Ishikawa (cell line): ENCODE data around the gene JPH4.

ENCODE experiments used
- CEBPB ChIP-seq: IDR thresholded peaks from 2 replicates; pipeline ENCODE4 v1.6.1; 2012
- CREB1 ChIP-seq: IDR thresholded peaks from 2 replicates; pipeline ENCODE4 v1.6.1; 2012; ENCODE audit warnings: low read depth
- EGR1 ChIP-seq: IDR thresholded peaks from 2 replicates; pipeline ENCODE4 v1.6.1; 2012
- EP300 ChIP-seq: IDR thresholded peaks from 2 replicates; pipeline ENCODE4 v1.6.1; 2012; ENCODE audit warnings: borderline replicate concordance
- FOXM1 ChIP-seq: IDR thresholded peaks from 2 replicates; pipeline ENCODE4 v1.6.1; 2012; ENCODE audit warnings: low read depth, borderline replicate concordance
- NFIC ChIP-seq: IDR thresholded peaks from 2 replicates; pipeline ENCODE4 v1.6.1; 2012
- RAD21 ChIP-seq: IDR thresholded peaks from 2 replicates; pipeline ENCODE4 v1.6.1; 2012; ENCODE audit warnings: low read depth
- TAF1 ChIP-seq: IDR thresholded peaks from 2 replicates; pipeline ENCODE4 v1.6.1; 2012; ENCODE audit warnings: low read depth, mild to moderate bottlenecking
- TCF12 ChIP-seq: IDR thresholded peaks from 2 replicates; pipeline ENCODE4 v1.6.1; 2012; ENCODE audit warnings: low read depth
- TEAD4 ChIP-seq: IDR thresholded peaks from 2 replicates; pipeline ENCODE4 v1.6.1; 2012
- YY1 ChIP-seq: IDR thresholded peaks from 2 replicates; pipeline ENCODE4 v1.6.1; 2012; ENCODE audit warnings: low read depth
- ZBTB7A ChIP-seq: IDR thresholded peaks from 2 replicates; pipeline ENCODE4 v1.6.1; 2012; ENCODE audit warnings: low read depth
- TF ChIP-seq, protein P1 (sequence below): IDR thresholded peaks from 2 replicates; pipeline ENCODE4 v1.6.1; 2012
- TF ChIP-seq, protein P2 (sequence below): IDR thresholded peaks from 2 replicates; pipeline ENCODE4 v1.6.1; 2012; ENCODE audit warnings: low read depth, mild to moderate bottlenecking
- TF ChIP-seq, protein P3 (sequence below): IDR thresholded peaks from 2 replicates; pipeline ENCODE4 v1.6.1; 2012

JPH4 gene

DNA sequence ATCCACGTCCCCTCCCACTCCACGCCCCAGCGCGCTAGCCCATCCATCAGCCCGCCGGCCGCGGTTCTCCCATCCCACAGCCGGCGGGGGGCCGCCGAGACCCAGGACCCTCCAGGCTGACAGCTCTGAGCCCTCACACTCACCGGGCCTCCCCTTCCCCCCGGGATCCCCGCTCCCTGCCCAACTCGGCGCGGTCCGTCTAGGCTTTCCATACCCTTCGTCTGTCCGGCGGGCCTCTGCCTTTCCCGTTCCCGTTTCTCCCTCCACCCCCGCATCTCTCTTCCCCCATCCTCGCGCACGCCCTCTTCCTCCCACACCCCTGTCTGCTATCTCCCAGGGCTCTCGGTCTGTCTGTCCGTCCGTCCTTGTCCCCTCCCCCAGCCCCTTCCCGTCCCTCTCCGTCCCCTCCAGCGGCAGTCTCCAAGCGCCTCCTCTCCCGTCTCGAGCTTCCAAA lies 27.8 kb downstream of the JPH4 start:
- TF ChIP-seq NFIC (no peak), ZBTB7A (no peak), EGR1 (peak; percentile 41; the same call in 1 of the 2 replicates), RAD21 (no peak), TCF12 (no peak)
- TF ChIP-seq, protein P1, sequence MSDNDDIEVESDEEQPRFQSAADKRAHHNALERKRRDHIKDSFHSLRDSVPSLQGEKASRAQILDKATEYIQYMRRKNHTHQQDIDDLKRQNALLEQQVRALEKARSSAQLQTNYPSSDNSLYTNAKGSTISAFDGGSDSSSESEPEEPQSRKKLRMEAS, result no peak; the same call in 1 of the 2 replicates
- TF ChIP-seq, protein P2, sequence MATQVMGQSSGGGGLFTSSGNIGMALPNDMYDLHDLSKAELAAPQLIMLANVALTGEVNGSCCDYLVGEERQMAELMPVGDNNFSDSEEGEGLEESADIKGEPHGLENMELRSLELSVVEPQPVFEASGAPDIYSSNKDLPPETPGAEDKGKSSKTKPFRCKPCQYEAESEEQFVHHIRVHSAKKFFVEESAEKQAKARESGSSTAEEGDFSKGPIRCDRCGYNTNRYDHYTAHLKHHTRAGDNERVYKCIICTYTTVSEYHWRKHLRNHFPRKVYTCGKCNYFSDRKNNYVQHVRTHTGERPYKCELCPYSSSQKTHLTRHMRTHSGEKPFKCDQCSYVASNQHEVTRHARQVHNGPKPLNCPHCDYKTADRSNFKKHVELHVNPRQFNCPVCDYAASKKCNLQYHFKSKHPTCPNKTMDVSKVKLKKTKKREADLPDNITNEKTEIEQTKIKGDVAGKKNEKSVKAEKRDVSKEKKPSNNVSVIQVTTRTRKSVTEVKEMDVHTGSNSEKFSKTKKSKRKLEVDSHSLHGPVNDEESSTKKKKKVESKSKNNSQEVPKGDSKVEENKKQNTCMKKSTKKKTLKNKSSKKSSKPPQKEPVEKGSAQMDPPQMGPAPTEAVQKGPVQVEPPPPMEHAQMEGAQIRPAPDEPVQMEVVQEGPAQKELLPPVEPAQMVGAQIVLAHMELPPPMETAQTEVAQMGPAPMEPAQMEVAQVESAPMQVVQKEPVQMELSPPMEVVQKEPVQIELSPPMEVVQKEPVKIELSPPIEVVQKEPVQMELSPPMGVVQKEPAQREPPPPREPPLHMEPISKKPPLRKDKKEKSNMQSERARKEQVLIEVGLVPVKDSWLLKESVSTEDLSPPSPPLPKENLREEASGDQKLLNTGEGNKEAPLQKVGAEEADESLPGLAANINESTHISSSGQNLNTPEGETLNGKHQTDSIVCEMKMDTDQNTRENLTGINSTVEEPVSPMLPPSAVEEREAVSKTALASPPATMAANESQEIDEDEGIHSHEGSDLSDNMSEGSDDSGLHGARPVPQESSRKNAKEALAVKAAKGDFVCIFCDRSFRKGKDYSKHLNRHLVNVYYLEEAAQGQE, result no peak
- TF ChIP-seq, protein P3, sequence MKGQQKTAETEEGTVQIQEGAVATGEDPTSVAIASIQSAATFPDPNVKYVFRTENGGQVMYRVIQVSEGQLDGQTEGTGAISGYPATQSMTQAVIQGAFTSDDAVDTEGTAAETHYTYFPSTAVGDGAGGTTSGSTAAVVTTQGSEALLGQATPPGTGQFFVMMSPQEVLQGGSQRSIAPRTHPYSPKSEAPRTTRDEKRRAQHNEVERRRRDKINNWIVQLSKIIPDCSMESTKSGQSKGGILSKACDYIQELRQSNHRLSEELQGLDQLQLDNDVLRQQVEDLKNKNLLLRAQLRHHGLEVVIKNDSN, result no peak

DNA sequence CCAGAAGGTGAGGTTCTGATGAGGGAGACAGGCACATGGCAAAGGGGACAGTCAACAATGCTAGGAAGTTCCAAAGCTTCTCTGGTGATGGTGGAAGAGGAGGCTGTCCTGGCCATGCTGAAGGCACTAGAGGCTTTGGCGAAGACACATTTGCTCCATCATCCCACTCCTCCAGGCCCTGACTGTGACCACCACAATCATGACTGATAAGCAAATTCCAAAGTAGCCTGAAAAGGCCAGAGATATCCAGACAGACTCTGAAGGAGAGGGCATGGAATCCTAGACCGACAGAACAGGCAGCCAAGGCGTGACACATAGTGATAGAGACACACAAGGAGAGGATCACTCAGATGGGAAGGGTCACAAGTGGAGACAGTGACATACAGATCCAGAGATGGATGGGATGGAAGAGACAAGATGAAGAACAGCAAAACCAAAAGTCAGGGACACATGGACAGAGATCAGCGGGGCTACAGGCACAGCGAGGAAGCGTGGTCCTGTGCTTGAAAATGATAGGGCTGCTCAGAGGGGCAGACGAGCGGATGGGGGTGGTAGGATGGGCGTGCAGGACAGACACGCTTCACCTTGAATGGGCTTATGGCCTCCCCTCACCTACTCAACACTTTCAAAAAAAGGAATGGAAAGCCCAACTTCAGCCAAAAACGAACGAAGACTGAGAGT lies 28.3 kb downstream of the JPH4 start:
- no peak for TF ChIP-seq CEBPB

DNA sequence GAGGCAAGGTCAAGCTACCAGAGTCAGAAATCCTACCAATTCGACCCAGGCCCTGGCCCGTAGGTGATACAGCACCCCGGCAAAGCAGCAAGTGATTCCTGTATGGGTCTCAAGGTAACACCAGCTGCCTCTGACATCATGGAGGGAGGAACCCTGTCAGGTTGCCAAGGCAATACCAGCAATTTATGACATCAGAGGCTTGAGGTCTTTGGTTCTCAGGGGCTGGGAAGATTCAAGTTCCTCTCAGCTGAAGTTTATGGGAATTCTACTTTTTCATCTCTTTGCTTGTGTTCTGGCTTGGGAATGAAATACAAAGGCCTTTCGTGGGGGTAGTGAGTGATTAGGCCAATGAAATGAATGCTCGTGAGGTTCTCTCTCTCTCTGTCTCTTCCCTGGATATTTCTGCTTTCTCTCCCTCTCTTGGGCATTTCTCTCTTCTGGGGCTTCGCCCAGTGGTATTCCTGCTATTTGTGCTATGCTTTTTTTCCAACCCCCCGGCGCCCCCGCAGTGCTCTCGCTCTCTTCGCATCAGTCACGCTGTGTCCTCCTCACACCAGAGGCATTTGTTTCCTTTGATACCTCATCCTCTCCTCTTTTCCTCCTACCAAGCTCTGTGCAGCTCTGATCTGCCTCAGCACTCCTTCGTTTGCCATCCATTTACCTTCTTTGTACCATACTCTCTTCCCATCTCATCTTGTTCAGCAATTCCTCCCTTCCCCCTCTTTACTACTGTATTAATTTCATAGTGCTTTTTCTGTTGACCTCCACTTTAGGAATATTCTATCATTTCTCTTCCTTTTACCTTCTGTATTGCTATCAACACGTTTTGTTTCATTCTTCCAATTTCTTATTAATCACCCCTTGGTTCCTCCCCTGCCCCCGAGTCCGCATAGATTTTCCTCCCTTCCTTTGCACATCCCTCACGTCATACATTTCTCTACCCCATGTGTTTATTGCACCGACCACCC lies 30.0 kb downstream of the JPH4 start:
- TF ChIP-seq FOXM1 (no peak), TCF12 (no peak), EGR1 (no peak), TAF1 (no peak), EP300 (no peak), CEBPB (no peak), CREB1 (no peak), NFIC (no peak), RAD21 (no peak), ZBTB7A (no peak), TEAD4 (no peak), YY1 (no peak)
- TF ChIP-seq, protein P2, result no peak
- TF ChIP-seq, protein P3, result no peak
- TF ChIP-seq, protein P1, result no peak

DNA sequence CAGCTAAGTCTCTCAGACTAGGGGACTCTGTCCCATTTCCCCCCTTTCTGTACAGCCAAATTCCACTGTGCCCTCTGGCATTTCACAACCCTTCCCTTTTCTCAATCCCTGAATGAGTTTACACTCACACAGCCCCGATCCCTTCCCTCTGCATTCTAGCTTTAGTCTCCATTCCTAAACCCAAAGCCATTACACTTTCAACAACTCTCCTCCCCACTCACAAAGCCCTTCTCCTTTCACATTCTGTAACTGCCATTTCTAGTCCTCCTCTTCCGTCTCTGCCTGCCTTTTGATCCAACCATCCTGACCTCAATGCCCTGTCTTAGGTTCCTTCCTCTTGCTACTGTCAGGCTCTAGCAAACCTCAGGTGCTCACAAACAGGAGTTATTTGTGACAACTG lies 30.7 kb downstream of the JPH4 start:
- TF ChIP-seq, protein P3, result no peak
- TF ChIP-seq EGR1 (no peak), YY1 (no peak), CREB1 (no peak), RAD21 (no peak), CEBPB (no peak), TAF1 (no peak), ZBTB7A (no peak), EP300 (no peak), TEAD4 (no peak)
- TF ChIP-seq, protein P1, result no peak

DNA sequence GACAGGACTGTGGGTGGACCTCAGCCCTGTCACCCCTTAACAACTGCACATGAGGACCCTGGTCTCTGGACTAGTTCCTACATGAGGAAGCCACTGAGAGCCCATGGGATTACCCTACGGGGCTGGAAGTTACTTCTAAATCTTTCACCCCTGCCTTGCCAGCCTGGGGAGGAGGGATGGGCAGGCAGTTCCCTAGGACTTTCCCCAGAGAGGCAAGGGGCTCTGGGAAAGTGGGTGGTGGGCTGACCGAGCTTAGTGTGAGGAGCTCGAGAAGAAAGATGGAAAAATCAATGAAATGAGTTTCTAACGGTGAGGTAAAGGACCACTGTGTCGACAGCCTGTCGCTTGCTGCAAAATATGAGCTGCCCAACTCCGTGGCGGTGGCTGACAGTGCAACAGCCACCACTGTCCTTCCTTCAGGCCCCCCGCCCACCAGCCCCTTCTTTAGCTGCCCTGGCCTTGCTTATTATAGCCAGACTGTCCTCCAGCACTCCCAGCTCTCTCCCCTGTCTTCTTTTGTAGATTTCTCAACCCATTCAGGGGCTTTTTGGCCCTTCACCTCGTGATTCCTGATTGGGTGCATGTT lies 32.0 kb downstream of the JPH4 start:
- TF ChIP-seq RAD21, result no peak
- no peak for TF ChIP-seq TEAD4
- no peak for TF ChIP-seq FOXM1
- no peak for TF ChIP-seq TAF1
- TF ChIP-seq, protein P1, result no peak
- TF ChIP-seq TCF12, result no peak
- no peak for TF ChIP-seq EGR1
- no peak for TF ChIP-seq YY1
- no peak for TF ChIP-seq EP300
- TF ChIP-seq CREB1, result no peak
- no peak for TF ChIP-seq CEBPB
- TF ChIP-seq, protein P2, result no peak
- TF ChIP-seq, protein P3, result no peak
- no peak for TF ChIP-seq NFIC
